ENCODE data around the gene ULK4. TPM values are rescaled to one million over a fixed set of nuclear protein-coding genes. Genes with fewer than 3 reads are reported as not detected.

Gene ULK4
- total and polyA plus RNA-seq, 2 experiments from 2014 or later: 1.8 to 3.7 TPM

GRCh38 chr3:41348401-41348800, 613.5 kb downstream of the ULK4 start:
- no peak overlapping the region for H3K4me3 ChIP-seq
- no peak for DNase-seq (ENCODE audit: low read depth in 1 of 2, low spot score in 1 of 2)
- TF ChIP-seq, protein P1, sequence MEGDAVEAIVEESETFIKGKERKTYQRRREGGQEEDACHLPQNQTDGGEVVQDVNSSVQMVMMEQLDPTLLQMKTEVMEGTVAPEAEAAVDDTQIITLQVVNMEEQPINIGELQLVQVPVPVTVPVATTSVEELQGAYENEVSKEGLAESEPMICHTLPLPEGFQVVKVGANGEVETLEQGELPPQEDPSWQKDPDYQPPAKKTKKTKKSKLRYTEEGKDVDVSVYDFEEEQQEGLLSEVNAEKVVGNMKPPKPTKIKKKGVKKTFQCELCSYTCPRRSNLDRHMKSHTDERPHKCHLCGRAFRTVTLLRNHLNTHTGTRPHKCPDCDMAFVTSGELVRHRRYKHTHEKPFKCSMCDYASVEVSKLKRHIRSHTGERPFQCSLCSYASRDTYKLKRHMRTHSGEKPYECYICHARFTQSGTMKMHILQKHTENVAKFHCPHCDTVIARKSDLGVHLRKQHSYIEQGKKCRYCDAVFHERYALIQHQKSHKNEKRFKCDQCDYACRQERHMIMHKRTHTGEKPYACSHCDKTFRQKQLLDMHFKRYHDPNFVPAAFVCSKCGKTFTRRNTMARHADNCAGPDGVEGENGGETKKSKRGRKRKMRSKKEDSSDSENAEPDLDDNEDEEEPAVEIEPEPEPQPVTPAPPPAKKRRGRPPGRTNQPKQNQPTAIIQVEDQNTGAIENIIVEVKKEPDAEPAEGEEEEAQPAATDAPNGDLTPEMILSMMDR (IDR thresholded peaks at IDR 0.05; ENCODE audit: low read depth, low read length): no peak
- H3K4me1 ChIP-seq (ENCODE audit: low read depth): no peaks in the 10 kb centered on the region
- H3K36me3 ChIP-seq: no peaks in the 10 kb centered on the region
- no peaks in the 10 kb centered on the region for H3K9me3 ChIP-seq (ENCODE audit: low read depth)
- H3K27me3 ChIP-seq: no peaks in the 10 kb centered on the region
- H3K27ac ChIP-seq: no peak overlapping the region

DNA sequence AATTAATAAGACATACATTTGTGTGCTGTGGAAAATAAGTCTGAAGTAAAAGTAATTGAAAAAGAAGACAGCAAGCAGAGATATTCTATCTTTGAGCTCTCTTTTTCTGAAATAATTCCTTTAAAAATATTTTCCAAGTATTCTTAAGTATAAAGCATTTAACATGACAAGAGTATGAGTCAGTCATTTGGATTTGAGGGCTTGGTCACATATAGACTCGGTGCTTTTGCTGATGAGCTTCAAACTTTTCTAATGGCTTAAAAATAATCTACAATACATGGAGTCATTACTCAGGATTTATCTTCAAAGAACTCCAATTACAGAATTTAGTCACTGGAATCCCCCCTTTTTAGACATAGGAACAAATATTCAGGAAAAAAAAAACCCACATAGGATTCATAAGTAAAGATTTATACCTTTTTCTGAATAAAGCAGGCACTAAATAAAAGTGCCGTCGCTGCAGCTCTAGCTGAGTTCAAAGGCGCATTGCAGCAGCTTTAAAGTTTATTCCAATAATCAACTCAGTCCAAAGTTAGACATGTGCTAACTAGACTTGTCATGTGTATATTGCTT, 615.1 kb downstream of the ULK4 start:
- Histone ChIP-seq H3K4me1 (ENCODE audit: low read depth) (no peaks in the 10 kb centered on the region), H3K36me3 (no peaks in the 10 kb centered on the region), H3K4me3 (no peak overlapping the region), H3K27me3 (no peaks in the 10 kb centered on the region), H3K27ac (no peak overlapping the region), H3K9me3 (ENCODE audit: low read depth) (no peaks in the 10 kb centered on the region)
- no peak for DNase-seq (ENCODE audit: low read depth in 1 of 2, low spot score in 1 of 2)
- TF ChIP-seq, protein P1 (IDR thresholded peaks at IDR 0.05; ENCODE audit: low read depth, low read length): no peak

DNA sequence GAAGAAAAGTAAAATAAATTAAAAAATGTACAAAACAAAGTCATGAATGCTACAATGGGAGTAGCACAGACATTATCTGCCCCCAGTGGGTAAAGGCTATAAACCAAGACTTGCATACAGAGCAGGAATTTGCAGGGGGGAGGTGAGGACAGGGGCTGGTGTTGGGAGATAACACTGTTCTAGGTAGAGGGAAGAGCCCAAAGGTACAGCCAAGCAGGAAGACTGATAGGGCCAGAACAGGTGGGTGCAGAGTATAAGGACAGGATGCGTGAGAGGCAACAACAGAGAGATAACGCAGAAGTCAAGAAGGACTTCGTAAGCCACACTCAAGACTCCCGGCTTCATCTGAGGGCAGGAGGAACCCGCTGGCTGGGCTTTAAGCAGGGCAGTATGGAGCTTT, 616.1 kb downstream of the ULK4 start:
- Histone ChIP-seq H3K9me3 (ENCODE audit: low read depth) (no peaks in the 10 kb centered on the region), H3K4me3 (no peak overlapping the region), H3K27ac (no peak overlapping the region), H3K27me3 (no peaks in the 10 kb centered on the region), H3K4me1 (ENCODE audit: low read depth) (no peaks in the 10 kb centered on the region), H3K36me3 (no peaks in the 10 kb centered on the region)
- DNase-seq (ENCODE audit: low read depth in 1 of 2, low spot score in 1 of 2): no peak
- TF ChIP-seq, protein P1 (IDR thresholded peaks at IDR 0.05; ENCODE audit: low read depth, low read length): no peak

GRCh38 chr3:41339758-41340157, 622.1 kb downstream of the ULK4 start:
- H3K4me3 ChIP-seq: no peak overlapping the region
- H3K27me3 ChIP-seq: no peaks in the 10 kb centered on the region
- H3K4me1 ChIP-seq (ENCODE audit: low read depth): no peaks in the 10 kb centered on the region
- TF ChIP-seq, protein P1 (IDR thresholded peaks at IDR 0.05; ENCODE audit: low read depth, low read length): no peak
- H3K27ac ChIP-seq: no peak overlapping the region
- no peak for DNase-seq (ENCODE audit: low read depth in 1 of 2, low spot score in 1 of 2)
- no peaks in the 10 kb centered on the region for H3K36me3 ChIP-seq
- no peaks in the 10 kb centered on the region for H3K9me3 ChIP-seq (ENCODE audit: low read depth)

GRCh38 chr3:41338276-41338675, 623.6 kb downstream of the ULK4 start:
- no peaks in the 10 kb centered on the region for H3K9me3 ChIP-seq (ENCODE audit: low read depth)
- no peak overlapping the region for H3K27ac ChIP-seq
- no peaks in the 10 kb centered on the region for H3K27me3 ChIP-seq
- H3K4me1 ChIP-seq (ENCODE audit: low read depth): no peaks in the 10 kb centered on the region
- no peaks in the 10 kb centered on the region for H3K36me3 ChIP-seq
- H3K4me3 ChIP-seq: no peak overlapping the region
- TF ChIP-seq, protein P1 (IDR thresholded peaks at IDR 0.05; ENCODE audit: low read depth, low read length): no peak
- DNase-seq (ENCODE audit: low read depth in 1 of 2, low spot score in 1 of 2): peak in 1 of 2 donors; percentile 26

Measured in cardiac muscle cell (in vitro differentiated cells and primary cell).